AG10803 (cell line): ENCODE measurements around the gene LHFPL6.

Experiments used
- DNase-seq: peaks from one replicate; pipeline ENCODE4 v3.0.0; 2010; ENCODE audit warnings: low read depth
- H3K4me3 ChIP-seq: 2 replicates; pipeline ENCODE4 v1.5.1; 2011; ENCODE audit warnings: mild to moderate bottlenecking, low read length, control low read depth
- TF ChIP-seq, protein P1 (sequence below): conservative IDR thresholded peaks from 2 replicates; pipeline ENCODE4 v1.5.1; 2011; ENCODE audit warnings: mild to moderate bottlenecking, low read length, control low read depth, inconsistent platforms

The LHFPL6 gene

DNA sequence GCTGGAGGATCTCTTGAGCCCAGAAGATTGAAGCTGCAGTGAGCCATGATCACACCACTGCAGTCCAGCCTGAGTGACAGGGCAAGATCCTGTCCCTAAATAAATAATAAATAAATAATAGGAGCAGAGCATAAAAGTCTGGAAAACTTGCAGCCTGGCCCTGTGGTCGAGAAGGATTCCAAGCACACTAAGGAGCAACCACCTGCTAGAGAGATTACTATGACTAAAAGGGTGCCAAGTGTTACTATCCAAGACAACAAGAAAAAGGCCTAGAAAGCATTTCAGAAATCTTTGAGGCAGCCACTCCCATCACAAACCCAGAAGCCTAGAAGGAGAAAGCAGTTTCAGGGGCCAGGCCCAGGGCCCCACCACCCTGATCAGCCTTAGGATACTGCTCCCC is 46.1 kb downstream of the LHFPL6 start:
- no peak overlapping the region for H3K4me3 ChIP-seq
- TF ChIP-seq, protein P1, sequence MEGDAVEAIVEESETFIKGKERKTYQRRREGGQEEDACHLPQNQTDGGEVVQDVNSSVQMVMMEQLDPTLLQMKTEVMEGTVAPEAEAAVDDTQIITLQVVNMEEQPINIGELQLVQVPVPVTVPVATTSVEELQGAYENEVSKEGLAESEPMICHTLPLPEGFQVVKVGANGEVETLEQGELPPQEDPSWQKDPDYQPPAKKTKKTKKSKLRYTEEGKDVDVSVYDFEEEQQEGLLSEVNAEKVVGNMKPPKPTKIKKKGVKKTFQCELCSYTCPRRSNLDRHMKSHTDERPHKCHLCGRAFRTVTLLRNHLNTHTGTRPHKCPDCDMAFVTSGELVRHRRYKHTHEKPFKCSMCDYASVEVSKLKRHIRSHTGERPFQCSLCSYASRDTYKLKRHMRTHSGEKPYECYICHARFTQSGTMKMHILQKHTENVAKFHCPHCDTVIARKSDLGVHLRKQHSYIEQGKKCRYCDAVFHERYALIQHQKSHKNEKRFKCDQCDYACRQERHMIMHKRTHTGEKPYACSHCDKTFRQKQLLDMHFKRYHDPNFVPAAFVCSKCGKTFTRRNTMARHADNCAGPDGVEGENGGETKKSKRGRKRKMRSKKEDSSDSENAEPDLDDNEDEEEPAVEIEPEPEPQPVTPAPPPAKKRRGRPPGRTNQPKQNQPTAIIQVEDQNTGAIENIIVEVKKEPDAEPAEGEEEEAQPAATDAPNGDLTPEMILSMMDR: no peak
- DNase-seq: no peak

DNA sequence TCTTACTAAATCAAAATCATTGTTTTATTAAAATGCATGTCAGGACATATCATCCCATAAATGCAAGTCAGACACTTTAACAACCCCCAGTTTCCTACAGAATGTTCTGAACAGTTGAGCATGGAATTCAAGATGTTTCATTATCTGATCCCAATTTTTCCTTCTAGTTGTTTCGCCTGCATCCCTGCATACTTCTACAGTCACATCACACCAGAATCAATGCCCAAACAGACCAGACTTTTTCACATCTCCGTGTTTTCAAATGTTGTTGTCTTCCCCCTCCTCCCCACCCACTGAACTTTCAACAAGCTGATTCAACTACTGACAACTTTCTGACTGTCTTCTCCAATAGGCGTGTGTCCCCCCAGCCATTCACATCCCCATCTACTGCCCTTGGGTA is 48.6 kb downstream of the LHFPL6 start:
- no peak overlapping the region for H3K4me3 ChIP-seq
- TF ChIP-seq, protein P1: no peak
- peak; percentile 64 for DNase-seq

DNA sequence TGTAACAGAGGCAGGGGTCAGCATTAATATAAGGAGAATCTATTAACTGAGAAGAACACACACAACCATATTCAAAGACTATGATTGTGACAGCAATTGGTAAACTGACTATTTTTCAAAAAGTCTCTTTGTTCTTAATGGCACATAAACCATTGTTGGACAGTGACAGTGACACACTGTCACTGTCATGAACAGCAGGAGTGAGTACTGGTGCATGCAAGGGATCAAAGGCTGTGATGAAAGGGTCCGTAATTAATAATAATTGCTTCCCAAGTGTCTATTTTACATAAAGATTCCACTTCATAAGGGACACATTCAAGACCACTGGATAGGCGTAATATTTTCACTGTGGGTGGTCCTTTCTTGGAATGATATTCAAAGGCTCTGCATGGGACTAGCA is 50.7 kb downstream of the LHFPL6 start:
- no peak for DNase-seq
- TF ChIP-seq, protein P1: no peak

DNA sequence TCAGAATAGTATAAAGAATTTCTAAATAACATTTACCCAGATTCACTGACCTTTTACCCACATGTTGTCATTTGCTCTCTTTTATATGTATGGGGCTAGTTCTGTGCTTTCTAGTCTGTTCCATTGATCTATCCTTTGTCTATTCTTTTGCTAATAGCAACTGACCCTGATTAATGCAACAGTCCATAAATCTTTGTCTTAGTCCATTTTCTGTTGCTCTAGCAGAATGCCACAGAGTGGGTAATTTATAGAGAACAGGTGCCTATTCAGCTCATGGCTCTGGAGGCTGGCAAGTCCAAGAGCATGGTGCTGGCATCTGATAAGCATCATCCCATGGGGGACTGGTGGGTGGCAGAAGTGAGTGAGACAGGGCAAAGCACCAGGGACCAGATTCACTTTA is 52.1 kb downstream of the LHFPL6 start:
- no peak overlapping the region for H3K4me3 ChIP-seq
- no peak for DNase-seq
- TF ChIP-seq, protein P1: no peak

More for the DNA sequence above, 50.7 kb downstream of the LHFPL6 start:
- no peak overlapping the region for H3K4me3 ChIP-seq

DNA sequence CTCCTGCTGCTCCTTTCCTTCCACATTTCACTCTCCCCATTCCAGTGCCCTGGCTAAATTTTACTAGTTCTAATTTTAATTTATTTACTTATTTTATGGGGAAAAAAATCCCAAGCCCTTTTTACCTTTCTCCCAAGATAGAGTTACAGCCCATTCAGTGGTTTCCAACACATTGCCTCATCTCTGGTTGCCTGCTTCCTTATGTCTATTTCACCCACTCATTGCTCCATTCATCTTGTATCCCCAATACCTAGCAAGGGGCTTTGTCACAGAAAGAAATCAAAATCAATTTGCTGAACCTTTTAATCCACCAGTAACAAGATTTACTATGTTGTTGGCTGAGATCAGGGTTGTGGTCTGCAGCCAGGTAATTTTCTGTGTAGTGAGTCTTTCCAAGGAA is 55.9 kb downstream of the LHFPL6 start:
- TF ChIP-seq, protein P1: no peak
- no peak for DNase-seq

DNA sequence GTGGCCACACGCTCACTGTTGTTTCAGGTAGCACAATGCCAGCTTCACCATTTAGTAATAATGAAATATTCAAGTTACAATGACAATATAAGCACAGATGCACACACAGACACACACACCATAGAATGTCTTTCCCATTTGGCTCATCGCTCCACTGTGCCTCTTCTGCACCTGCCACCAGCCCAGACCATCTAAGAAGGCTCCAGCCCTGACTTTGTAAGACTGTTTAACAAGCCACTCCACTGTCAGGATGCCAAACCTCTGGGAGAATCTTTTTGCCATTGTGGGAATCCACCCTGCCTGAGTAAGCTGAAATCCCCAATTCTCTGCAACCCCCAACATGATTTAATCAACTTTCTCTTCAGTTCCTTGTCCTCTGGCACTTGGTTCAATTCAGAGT is 60.6 kb downstream of the LHFPL6 start:
- no peak for DNase-seq
- H3K4me3 ChIP-seq: no peak overlapping the region
- TF ChIP-seq, protein P1: no peak

More for the DNA sequence above, 55.9 kb downstream of the LHFPL6 start:
- no peak overlapping the region for H3K4me3 ChIP-seq

DNA sequence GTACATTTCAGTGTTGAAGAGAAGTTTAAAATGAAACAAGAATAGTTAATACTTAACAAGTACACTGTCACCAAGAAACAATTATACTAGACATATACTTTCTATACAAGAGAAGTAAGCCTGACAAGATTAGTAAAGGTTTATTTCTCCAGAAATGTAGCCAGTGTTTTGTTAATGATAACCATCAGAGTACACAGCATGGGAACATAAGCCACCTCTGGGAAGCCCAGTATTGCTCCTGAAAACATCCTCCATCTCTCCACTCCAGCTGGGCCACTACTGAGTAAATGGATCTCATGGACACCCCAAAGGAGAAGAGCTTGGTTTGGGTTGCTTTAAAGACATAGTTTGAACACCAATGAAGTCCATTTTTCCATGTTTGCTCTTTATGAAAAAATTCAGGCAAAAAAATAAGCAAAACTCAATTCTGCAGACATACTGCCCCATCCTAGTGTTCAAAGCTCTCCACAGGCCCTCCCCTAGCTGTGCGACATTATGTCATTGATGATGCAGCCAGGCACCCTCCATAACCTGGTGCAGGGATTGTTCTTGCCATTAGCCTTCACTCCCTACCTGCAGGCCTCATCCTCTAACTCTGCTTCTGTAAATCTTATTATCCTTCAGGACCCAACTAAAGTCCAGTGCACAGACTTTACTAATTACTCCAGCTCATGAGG is 61.9 kb downstream of the LHFPL6 start:
- DNase-seq: no peak
- H3K4me3 ChIP-seq: no peak overlapping the region
- TF ChIP-seq, protein P1: no peak
